ENCODE data around the gene OR5AN1. TPM values are rescaled to one million over a fixed set of nuclear protein-coding genes. Genes with fewer than 3 reads are reported as not detected.
"Not testable (repeated sequence)": the region's sequence is repeated elsewhere in the genome, so short reads cannot be mapped to it uniquely, and the experiment has no call there.

Gene OR5AN1
- total RNA-seq, 1 experiment from 2014 or later: not detected

- TF ChIP-seq ZBTB33 (IDR thresholded peaks at IDR 0.05; ENCODE audit: extremely low read depth, insufficient replicate concordance, low read length) (no peak), ELF1 (IDR thresholded peaks at IDR 0.05; ENCODE audit: borderline replicate concordance, low read depth) (no peak)
- H3K27me3 ChIP-seq (ENCODE audit: insufficient read depth, low read length): no peaks in the 10 kb centered on the region
- no peak overlapping the region for H3K4me3 ChIP-seq (replicated peaks in 1 of 2; ENCODE audit: low read depth in 1 of 2, low read length in 2 of 2)
- H3K9me3 ChIP-seq (ENCODE audit: control insufficient read depth in 1 of 2, insufficient read depth in 1 of 2, low read depth in 1 of 2, low read length in 2 of 2): no peaks in the 10 kb centered on the region
- ChIA-PET RAD21 (ENCODE audit: low non-redundant PET in 1 of 2, low total read pairs in 2 of 2, uncharacterized antibody in 2 of 2, unreplicated experiment in 2 of 2) (no interaction called here), POLR2A (no interaction called here), CTCF (no interaction called here)
- intact Hi-C loops (cut with micrococcal nuclease): no loop called here
- no peak overlapping the region for H3K27ac ChIP-seq (ENCODE audit: low read depth, low read length)
- no TSS peak for BruUV-seq (replicated peaks)
- no peak for DNase-seq (ENCODE audit: low read depth, low spot score)
- no peak overlapping the region for H2AFZ ChIP-seq (ENCODE audit: low read depth, low read length, poor library complexity, severe bottlenecking)
- H3K9me2 ChIP-seq (ENCODE audit: insufficient read depth): no peaks in the 10 kb centered on the region
- H4K20me1 ChIP-seq (ENCODE audit: insufficient read depth): no peaks in the 10 kb centered on the region
- H3K79me2 ChIP-seq (ENCODE audit: insufficient read depth, low read length): no peaks in the 10 kb centered on the region
- no peak for ATAC-seq
- no peak overlapping the region for H3K9ac ChIP-seq (ENCODE audit: low read length)
- H3K4me2 ChIP-seq (ENCODE audit: low read length): no peak overlapping the region
- H3K36me3 ChIP-seq (ENCODE audit: control insufficient read depth in 1 of 2, insufficient read depth in 2 of 2, low read length in 2 of 2): no peaks in the 10 kb centered on the region
- H3K4me1 ChIP-seq (ENCODE audit: control insufficient read depth in 1 of 2, insufficient read depth in 2 of 2, low read length in 2 of 2): no peaks in the 10 kb centered on the region
Observed at GRCh38 chr11:59368238-59369022, 9.7 kb downstream of the OR5AN1 start.

- ATAC-seq; RAD21 ChIA-PET (ENCODE audit: low non-redundant PET in 1 of 2, low total read pairs in 2 of 2, uncharacterized antibody in 2 of 2, unreplicated experiment in 2 of 2): not testable (repeated sequence)
Observed at GRCh38 chr11:59372324-59372723, 13.6 kb downstream of the OR5AN1 start.

More at GRCh38 chr11:59372324-59372723, 13.6 kb downstream of the OR5AN1 start:
- H3K27ac ChIP-seq (ENCODE audit: low read depth, low read length); DNase-seq (ENCODE audit: low read depth, low spot score); H3K36me3 ChIP-seq (ENCODE audit: control insufficient read depth in 1 of 2, insufficient read depth in 2 of 2, low read length in 2 of 2); H3K79me2 ChIP-seq (ENCODE audit: insufficient read depth, low read length); H3K27me3 ChIP-seq (ENCODE audit: insufficient read depth, low read length); H2AFZ ChIP-seq (ENCODE audit: low read depth, low read length, poor library complexity, severe bottlenecking); H3K4me1 ChIP-seq (ENCODE audit: control insufficient read depth in 1 of 2, insufficient read depth in 2 of 2, low read length in 2 of 2); CTCF ChIA-PET; H4K20me1 ChIP-seq (ENCODE audit: insufficient read depth); POLR2A ChIA-PET; H3K4me2 ChIP-seq (ENCODE audit: low read length); H3K9me3 ChIP-seq (ENCODE audit: control insufficient read depth in 1 of 2, insufficient read depth in 1 of 2, low read depth in 1 of 2, low read length in 2 of 2); BruUV-seq (replicated peaks); H3K9ac ChIP-seq (ENCODE audit: low read length); intact Hi-C loops (cut with micrococcal nuclease); H3K4me3 ChIP-seq (replicated peaks in 1 of 2; ENCODE audit: low read depth in 1 of 2, low read length in 2 of 2); H3K9me2 ChIP-seq (ENCODE audit: insufficient read depth): not testable (repeated sequence)
